ENCODE data around the gene HOXA1. TPM values are rescaled to one million over a fixed set of nuclear protein-coding genes. Genes with fewer than 3 reads are reported as not detected.
A peak's percentile ranks its signal among the peaks of the same experiment; 100 is the strongest.

The HOXA1 gene
- total RNA-seq, 1 experiment from 2014 or later, result 5.9 TPM

- DNase-seq (ENCODE audit: low read depth), result no peak
These were observed 36.4 kb upstream of the HOXA1 start for GRCh38 chr7:27132214-27132613.

- no peak for DNase-seq (ENCODE audit: low read depth)
These were observed 35.6 kb upstream of the HOXA1 start for GRCh38 chr7:27131390-27131819.

GRCh38 chr7:27130540-27131389 is 35.0 kb upstream of the HOXA1 start, which contains the start of gene HOXA4:
TSS of gene HOXA4 (minus strand) at chr7:27130757. CDS start at chr7:27130733, 24 bp downstream.
- DNase-seq (ENCODE audit: low read depth), result peak; percentile 95

DNA sequence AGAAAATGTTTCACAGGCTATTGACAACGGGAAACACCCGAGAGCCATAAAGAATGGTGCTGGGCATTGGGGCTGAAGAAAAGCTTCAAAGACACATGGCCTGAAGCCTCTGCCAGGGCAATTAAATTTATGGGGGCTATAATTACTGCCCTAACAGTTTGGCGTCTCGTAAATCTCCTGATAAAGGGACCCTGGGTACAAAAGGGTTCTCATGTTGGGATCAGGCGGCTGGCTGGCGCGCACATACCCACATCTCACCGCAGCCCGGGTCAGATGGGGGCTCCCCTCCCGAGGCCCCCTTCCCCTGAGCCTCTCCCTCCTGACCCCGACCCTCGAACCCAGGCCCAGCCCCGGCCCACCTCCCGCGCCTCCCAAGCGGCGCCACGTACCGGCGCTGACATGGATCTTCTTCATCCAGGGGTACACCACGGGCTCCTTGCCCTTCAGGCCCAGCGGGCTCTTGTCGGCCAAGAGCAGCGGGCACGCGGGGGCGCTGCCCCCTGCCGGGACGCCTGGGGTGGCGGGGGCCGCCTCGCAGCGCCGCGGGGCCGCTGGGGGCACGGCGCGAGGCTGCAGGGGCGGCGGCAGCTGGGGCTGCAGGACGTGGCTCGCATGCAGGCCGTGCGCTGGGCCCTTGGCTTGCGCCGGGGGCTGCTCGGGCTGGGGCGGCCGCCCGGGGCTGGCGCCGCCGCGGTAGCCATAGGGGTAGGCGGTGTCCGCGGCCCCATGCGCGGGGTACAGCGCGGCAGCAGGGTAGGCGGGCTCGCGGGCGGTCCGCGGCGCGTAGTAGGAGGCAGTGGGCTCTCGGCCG is 34.1 kb upstream of the HOXA1 start:
- peak; percentile 74 for DNase-seq (ENCODE audit: low read depth)

DNA sequence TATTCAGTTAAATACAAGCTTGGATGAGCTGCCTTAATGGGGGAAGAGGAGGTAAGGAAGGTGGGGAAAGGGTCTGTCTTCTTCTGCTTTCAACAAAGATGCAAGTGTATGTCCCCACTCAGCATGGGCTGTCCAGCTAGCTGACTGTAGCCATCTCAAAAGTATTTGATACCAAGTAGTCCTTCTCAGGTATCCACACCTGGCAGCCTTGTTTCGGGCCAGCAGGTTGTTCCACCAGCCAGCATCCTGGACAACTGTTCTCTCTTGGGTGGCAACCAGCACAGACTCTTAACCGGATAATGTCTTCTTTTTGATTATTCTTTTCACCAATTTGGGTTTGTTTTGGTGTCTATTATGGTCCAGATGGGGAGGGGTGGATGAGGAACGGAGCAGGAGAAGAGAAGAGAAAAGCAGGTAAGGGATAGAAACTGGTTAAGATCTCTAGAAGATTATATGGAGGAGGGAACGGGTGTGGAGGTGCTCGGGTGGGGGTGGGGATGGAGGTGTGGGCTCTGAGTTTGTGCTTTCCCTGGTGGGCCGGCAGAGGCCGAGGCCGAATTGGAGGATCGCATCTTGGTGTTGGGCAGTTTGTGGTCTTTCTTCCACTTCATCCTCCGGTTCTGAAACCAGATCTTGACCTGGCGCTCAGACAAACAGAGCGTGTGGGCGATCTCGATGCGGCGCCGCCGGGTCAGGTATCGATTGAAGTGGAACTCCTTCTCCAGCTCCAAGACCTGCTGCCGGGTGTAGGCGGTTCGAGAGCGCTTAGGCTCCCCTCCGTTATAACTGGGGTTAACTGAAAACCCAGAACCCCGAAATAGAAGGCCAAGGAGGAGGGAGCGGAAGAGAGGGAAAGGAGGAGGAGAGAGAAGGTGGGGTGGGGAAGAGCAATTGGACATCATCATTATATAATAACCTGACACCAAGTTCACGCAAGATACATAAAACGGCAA is 33.3 kb upstream of the HOXA1 start:
- no peak for DNase-seq (ENCODE audit: low read depth)

- DNase-seq (ENCODE audit: low read depth), result peak; percentile 76
These were observed 32.2 kb upstream of the HOXA1 start for GRCh38 chr7:27128034-27128433.

DNA sequence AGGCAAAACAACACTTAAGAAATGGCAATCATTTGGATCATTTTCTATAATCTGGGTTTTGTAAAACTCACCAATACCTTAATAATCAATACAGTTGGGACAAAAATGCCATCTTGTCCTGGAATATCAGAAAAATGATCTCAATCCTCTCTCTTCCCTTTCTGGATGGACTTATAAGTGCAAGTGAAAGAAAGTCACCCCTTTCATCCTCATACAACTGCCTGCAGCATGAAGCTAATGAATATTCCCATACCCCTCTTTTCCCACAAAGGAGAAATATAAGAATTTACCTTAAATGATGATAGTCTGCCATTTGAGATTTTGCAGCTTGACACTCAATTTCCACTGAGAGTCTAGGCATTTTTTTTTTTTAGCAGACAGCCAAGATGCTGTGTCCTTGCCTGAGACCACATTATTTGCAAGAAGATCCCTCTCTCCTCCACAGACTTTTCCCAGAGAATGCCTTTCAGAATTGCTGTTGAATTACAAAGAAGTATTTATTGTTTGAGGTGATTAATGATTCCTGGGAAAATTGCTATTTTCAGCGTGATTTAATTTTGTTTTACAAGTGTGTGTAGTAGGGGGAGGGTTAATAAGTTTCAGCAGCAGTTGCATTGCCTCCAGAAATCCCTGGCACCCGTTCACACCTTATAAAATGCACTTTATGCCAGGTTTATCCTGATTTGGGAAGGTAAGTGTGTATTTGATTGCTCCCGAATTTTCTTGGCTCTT is 31.0 kb upstream of the HOXA1 start:
- DNase-seq (ENCODE audit: low read depth), result no peak

GRCh38 chr7:27125986-27126394 is 30.2 kb upstream of the HOXA1 start:
- no peak for DNase-seq (ENCODE audit: low read depth)

DNA sequence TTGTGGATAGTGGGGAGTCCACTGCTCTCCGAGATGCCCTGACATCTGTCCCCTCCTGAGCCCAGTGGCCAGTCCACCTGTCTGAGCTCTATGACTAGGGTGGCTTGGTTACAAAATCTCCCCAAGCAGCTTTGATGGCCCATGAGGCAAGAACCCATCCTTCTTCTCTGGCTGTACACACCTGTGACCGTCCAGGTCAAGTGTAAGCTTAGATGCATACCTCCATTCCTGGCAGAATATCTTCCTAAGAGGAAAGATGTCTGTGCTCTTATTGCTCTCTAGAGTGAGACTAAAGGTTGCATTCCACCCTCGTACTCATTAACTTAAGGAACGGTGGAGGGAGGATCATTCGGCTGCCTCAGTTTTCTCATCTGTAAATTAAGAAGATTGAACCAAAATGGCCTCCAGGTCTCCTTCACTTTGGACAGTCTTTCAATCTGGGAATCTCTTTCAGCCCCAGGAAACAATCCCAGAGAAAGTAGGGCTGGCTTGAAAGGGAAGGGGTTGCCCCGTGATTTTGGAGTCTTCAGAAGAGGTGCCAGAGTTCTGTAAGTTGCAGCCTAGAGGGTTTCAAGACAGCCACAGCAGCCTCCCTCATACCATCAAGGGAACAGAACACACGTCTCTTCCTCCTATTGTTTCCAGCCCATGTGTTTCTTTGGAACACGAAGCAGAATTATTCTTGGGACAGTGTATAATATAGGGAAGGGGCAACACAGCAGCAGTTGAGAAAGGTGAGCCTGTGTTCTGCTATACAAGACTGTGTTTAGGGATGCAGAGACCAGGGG is 29.3 kb upstream of the HOXA1 start:
- no peak for DNase-seq (ENCODE audit: low read depth)

GRCh38 chr7:27124096-27124901 is 28.5 kb upstream of the HOXA1 start:
- DNase-seq (ENCODE audit: low read depth), result no peak

DNA sequence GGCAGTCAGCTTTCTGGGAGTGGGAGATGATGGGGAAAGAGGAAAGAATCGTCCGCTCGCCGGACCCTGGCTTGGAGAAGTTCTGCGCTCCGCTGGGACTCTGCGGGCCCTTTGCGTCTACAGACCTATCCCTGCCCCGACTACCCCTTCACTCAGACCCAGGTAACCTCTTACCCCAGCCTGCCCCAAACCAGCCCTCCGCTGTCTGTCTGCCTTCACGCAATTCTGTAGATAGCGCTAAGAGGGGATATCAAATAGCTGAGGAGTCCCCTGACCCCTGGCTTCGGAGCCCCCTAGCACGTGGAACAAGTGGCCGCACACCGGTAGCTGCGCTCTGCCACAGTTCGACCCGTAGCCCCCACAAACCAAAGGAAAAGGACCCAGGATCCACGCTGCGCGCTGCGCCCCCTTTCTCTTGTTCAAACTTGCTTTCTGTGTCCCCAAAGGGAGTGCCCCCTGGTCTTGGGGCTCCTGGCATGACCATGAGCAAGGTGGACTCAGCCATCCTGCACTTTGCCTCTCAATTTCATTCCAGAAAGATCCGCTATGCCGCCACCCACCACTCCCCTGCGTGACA is 27.8 kb upstream of the HOXA1 start:
- no peak for DNase-seq (ENCODE audit: low read depth)

- no peak for DNase-seq (ENCODE audit: low read depth)
These were observed 27.2 kb upstream of the HOXA1 start for GRCh38 chr7:27123007-27123476.

- no peak for DNase-seq (ENCODE audit: low read depth)
These were observed 26.5 kb upstream of the HOXA1 start for GRCh38 chr7:27122077-27122910.

DNA sequence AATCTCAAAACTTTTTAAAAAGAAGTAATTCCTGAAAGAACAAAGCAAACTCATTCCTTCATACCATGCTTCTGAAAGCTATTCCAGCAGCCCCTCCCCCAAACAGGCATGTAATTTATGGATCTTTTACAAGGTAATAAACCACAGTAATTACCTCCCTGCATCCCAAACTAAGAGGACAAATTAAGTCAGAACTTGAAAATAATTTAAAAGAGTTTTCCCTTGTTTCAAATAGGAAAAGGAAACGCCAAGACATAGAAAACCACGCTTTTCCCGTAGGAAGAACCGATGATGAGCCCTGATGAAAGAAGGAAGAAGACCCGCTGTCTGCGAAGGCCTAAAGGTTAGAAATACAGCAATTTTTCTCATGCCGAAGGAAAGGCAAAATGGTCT is 25.9 kb upstream of the HOXA1 start:
- no peak for DNase-seq (ENCODE audit: low read depth)

GRCh38 chr7:27119412-27119911 is 23.7 kb upstream of the HOXA1 start:
- no peak for DNase-seq (ENCODE audit: low read depth)

DNA sequence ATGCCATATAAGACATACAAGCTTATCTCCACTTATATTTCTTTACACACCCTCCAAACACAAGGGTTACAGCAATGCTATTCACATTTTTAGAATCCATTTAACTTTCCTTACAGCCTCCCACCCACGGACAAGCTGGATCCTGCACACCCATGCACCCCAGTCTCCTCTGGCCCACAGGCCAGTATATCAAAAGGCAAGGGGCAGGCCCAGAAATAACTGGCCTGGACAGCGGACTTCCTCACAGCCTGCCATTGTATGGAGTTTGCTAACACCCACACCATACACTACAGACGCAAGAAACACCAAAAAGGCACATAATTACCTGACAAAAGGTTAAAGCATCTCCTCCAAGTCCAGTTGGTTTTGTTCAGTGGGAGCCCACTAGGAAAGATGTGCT is 22.8 kb upstream of the HOXA1 start:
- DNase-seq (ENCODE audit: low read depth), result no peak

DNA sequence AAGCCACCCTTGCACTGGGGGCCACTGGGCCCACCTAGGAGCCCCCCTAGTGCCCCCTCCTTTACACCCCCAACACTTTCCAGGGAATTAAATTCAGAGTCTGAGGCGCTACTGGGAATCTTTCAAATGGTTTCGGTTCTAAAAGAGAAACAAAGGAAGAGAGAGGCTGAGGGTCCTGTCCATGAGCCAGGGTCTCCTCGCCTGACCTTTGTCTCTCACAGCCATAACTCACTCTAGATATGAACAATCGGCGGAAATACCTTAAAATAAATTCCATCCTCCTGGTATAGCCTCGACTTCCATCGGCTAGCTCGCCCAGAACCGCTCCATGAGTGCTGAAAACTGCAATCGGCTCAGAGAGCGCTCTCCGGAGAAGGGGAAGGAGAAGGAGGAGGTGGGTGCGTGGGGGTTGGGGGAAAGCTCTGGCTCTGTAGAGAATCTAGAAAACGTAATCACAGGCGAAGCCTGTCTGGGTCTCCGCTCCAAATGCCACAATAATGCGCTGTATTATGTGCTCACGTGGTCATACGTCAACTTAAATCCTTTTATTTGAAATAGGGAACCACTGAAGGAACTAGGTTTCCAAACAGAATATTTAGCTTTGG is 22.2 kb upstream of the HOXA1 start:
- no peak for DNase-seq (ENCODE audit: low read depth)

Measured in LHCN-M2 (cell line).